GM23338 (cell line): Measurements from ENCODE around the gene VPREB1.
A peak's percentile ranks its signal among the peaks of the same experiment; 100 is the strongest.

ENCODE experiments used
- CREB1 ChIP-seq: fragments of 250-450 bp; sonication (Bioruptor Pico); IDR thresholded peaks from 2 replicates; pipeline ENCODE4 v1.5.0; 2020; ENCODE audit warnings: low read depth, mild to moderate bottlenecking, moderate library complexity
- CTCF ChIP-seq, 2 experiments: fragments of 200-600 bp in 1 of 2; sonication (generic) in 1 of 2; conservative IDR thresholded peaks; 2 replicates each; pipeline versions ENCODE4 v1.5.1 to v1.6.1; 2016 to 2017; ENCODE audit warnings: antibody characterized with exemption in 2 of 2, low read depth in 2 of 2, mild to moderate bottlenecking in 2 of 2, moderate library complexity in 1 of 2
- EZH2 ChIP-seq: fragments of 200-600 bp; sonication (generic); IDR thresholded peaks from one replicate; pipeline ENCODE4 v1.8.0; 2017; ENCODE audit warnings: antibody characterized with exemption, mild to moderate bottlenecking, low read depth; ENCODE audit not compliant: unreplicated experiment
- EZH2phosphoT487 ChIP-seq: fragments of 200-600 bp; sonication (generic); IDR thresholded peaks from one replicate; pipeline ENCODE4 v1.8.1; 2018; ENCODE audit warnings: antibody characterized with exemption; ENCODE audit not compliant: unreplicated experiment
- POLR2AphosphoS5 ChIP-seq: IDR thresholded peaks from 2 replicates; pipeline ENCODE4 v1.6.1; 2016; ENCODE audit warnings: antibody characterized with exemption, low read depth
- ZNF114 ChIP-seq: fragments of 250-450 bp; sonication (Bioruptor Pico); IDR thresholded peaks from 2 replicates; pipeline ENCODE4 v1.5.0; 2020; ENCODE audit warnings: mild to moderate bottlenecking, moderate library complexity

GRCh38 chr22:22248878-22249277, 4.3 kb downstream of the VPREB1 start:
- TF ChIP-seq CTCF (conservative IDR thresholded peaks at IDR 0.05; ENCODE audit: low read depth in 2 of 2) (no peak), POLR2AphosphoS5 (no peak), EZH2phosphoT487 (no peak), ZNF114 (no peak), EZH2 (peak; percentile 65), CREB1 (no peak)
